Kidney (tissue), 14 donors: Measurements from ENCODE around the gene OARD1. TPM values are rescaled to one million over a fixed set of nuclear protein-coding genes. Genes with fewer than 3 reads are reported as not detected.
A peak's percentile ranks its signal among the peaks of the same experiment; 100 is the strongest.

Experiments used
- DNase-seq, 5 donors: peaks; one replicate each; pipeline ENCODE4 v3.0.0-alpha.2; 2013 to 2020
- FAIRE-seq: peaks from 2 replicates; lab custom pipeline; 2012; peaks lifted over from hg19 to GRCh38; lab: Jason Lieb, UNC
- H3K27ac ChIP-seq, 2 donors: one replicate each; pipeline ENCODE4 v1.7.0; 2013; ENCODE audit warnings: low read depth in 2 of 2, low read length in 2 of 2, inconsistent platforms in 1 of 2
- H3K27me3 ChIP-seq: one replicate; pipeline ENCODE4 v1.7.1; 2013; ENCODE audit warnings: low read length, inconsistent platforms; ENCODE audit not compliant: control insufficient read depth, insufficient read depth
- H3K36me3 ChIP-seq, 3 donors: one replicate each; pipeline versions ENCODE4 v1.7.0 to v1.7.1; 2013; ENCODE audit warnings: low read length in 3 of 3, control low read depth in 1 of 3, inconsistent platforms in 1 of 3; ENCODE audit not compliant: insufficient read depth in 3 of 3, control insufficient read depth in 2 of 3
- H3K4me1 ChIP-seq, 3 donors: one replicate each; pipeline versions ENCODE4 v1.7.0 to v1.7.1; 2013; ENCODE audit warnings: low read length in 3 of 3, inconsistent platforms in 1 of 3, low read depth in 1 of 3; ENCODE audit not compliant: control insufficient read depth in 2 of 3, insufficient read depth in 2 of 3
- H3K4me3 ChIP-seq, 3 donors: one replicate each; pipeline versions ENCODE4 v1.7.0 to v1.8.1; 2013; ENCODE audit warnings: low read length in 3 of 3, control low read depth in 1 of 3, inconsistent platforms in 1 of 3
- H3K9ac ChIP-seq, 3 donors: one replicate each; pipeline versions ENCODE4 v1.7.0 to v1.7.1; 2013; ENCODE audit warnings: low read length in 3 of 3, control low read depth in 1 of 3, inconsistent platforms in 1 of 3
- H3K9me3 ChIP-seq, 3 donors: one replicate each; pipeline versions ENCODE4 v1.7.0 to v1.7.1; 2013; ENCODE audit warnings: low read length in 3 of 3, control low read depth in 1 of 3, inconsistent platforms in 1 of 3; ENCODE audit not compliant: control insufficient read depth in 2 of 3, insufficient read depth in 1 of 3
- CTCF ChIP-seq: IDR thresholded peaks from 3 replicates; pipeline ENCODE4 v1.5.1; 2012; ENCODE audit warnings: mild to moderate bottlenecking, moderate library complexity, borderline replicate concordance; ENCODE audit not compliant: insufficient read depth; ENCODE audit errors: extremely low read depth
- intact Hi-C: fragments of 100-400 bp; cut with DNase I; formaldehyde crosslinking; loops from one replicate; pipeline ENCODE4 v1.11.1; 2022
- polyA plus RNA-seq: library from polyadenylated mRNA; stranded (reverse); fragments of 350-450 nt; fragmentation: Illumina TruSeq; extraction: RNeasy Lipid Tissue Mini Kit (QIAGEN cat#74804); gene quantifications from one replicate; pipeline ENCODE4 v1.2.3, GENCODE V29; 2014; ENCODE audit warnings: low read depth, low replicate concordance; ENCODE audit not compliant: insufficient read depth
- total RNA-seq: library from RNA; stranded (reverse); fragmentation: NEBNext Ultra II Directional; extraction: Animal tissue kit (Norgen Biotek cat#: 25700); gene quantifications from one replicate; pipeline ENCODE4 v1.2.1, GENCODE V29; 2021
- donor health status: control.
- donor health status: control.
- donor health status: control.
- donor health status: control.
- donor health status: control.
- donor health status: DM: yes; HTN: yes; CAD: no.
- donor health status: Normal renal cell carcinoma (clear cell type).

The OARD1 gene
- total and polyA plus RNA-seq, 2 donors from 2014 or later: 35.9 to 62.6 TPM

GRCh38 chr6:41047745-41048732, 24.1 kb downstream of the OARD1 start:
- Histone ChIP-seq H3K4me1 (peaks cover 0 to 11% (median 8%) of the 10 kb centered on the region in 3 donors), H3K27ac (no peak overlapping the region), H3K4me3 (no peak overlapping the region), H3K36me3 (no peaks in the 10 kb centered on the region), H3K9ac (no peak overlapping the region), H3K9me3 (no peaks in the 10 kb centered on the region), H3K27me3 (no peaks in the 10 kb centered on the region)
- FAIRE-seq (no peak), DNase-seq (peak in 3 of 5 donors; percentile 59 to 74 (median 68))
- no peak for TF ChIP-seq CTCF
- intact Hi-C loops: no loop called here

- intact Hi-C loops: no loop called here
- H3K4me3 ChIP-seq: no peak overlapping the region
- no peak for TF ChIP-seq CTCF
- peaks cover 0 to 11% (median 8%) of the 10 kb centered on the region in 3 donors for H3K4me1 ChIP-seq
- no peaks in the 10 kb centered on the region for H3K27me3 ChIP-seq
- DNase-seq: no peak
- no peaks in the 10 kb centered on the region for H3K9me3 ChIP-seq
- no peak for FAIRE-seq
- H3K27ac ChIP-seq: no peak overlapping the region
- no peaks in the 10 kb centered on the region for H3K36me3 ChIP-seq
- no peak overlapping the region for H3K9ac ChIP-seq
Observed at GRCh38 chr6:41047306-41047705, 24.9 kb downstream of the OARD1 start.

GRCh38 chr6:41046084-41046483, 26.1 kb downstream of the OARD1 start:
- no peak for FAIRE-seq
- no peaks in the 10 kb centered on the region for H3K36me3 ChIP-seq
- H3K9ac ChIP-seq: no peak overlapping the region
- H3K27ac ChIP-seq: no peak overlapping the region
- H3K27me3 ChIP-seq: no peaks in the 10 kb centered on the region
- no peak for DNase-seq
- peaks cover 0 to 11% (median 8%) of the 10 kb centered on the region in 3 donors for H3K4me1 ChIP-seq
- intact Hi-C loops: no loop called here
- no peak for TF ChIP-seq CTCF
- H3K4me3 ChIP-seq: no peak overlapping the region
- no peaks in the 10 kb centered on the region for H3K9me3 ChIP-seq
